ENCODE measurements around the gene PARVA.

The PARVA gene

DNA sequence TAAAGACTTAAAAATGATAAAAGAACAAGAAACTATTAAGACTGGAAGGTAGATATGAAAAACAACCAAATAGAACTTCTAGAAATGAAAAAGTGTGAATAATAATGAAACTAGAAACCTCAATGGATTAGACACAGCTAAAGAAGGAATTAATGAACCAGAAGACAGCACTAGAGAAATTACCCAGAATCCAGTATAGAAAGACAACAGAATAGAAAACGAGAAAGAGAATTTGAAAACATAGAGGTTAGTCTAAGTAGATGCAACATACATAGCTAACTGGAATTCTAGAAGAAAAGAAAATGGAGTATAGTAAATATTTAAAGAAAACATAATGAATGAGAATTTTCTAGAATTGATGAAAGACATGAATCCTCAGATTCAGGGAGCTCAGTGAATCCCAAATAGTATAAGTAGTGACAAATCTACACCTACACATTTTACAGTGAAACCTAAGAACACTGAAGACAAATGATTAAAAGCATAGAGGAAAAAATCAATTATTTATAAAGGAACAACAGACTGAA lies 111.9 kb downstream of the PARVA start:
- no peak overlapping the region for H3K4me3 ChIP-seq (ENCODE audit: low read depth, low read length)
- TF ChIP-seq, protein P1, sequence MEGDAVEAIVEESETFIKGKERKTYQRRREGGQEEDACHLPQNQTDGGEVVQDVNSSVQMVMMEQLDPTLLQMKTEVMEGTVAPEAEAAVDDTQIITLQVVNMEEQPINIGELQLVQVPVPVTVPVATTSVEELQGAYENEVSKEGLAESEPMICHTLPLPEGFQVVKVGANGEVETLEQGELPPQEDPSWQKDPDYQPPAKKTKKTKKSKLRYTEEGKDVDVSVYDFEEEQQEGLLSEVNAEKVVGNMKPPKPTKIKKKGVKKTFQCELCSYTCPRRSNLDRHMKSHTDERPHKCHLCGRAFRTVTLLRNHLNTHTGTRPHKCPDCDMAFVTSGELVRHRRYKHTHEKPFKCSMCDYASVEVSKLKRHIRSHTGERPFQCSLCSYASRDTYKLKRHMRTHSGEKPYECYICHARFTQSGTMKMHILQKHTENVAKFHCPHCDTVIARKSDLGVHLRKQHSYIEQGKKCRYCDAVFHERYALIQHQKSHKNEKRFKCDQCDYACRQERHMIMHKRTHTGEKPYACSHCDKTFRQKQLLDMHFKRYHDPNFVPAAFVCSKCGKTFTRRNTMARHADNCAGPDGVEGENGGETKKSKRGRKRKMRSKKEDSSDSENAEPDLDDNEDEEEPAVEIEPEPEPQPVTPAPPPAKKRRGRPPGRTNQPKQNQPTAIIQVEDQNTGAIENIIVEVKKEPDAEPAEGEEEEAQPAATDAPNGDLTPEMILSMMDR (IDR thresholded peaks at IDR 0.05; ENCODE audit: low read depth, low read length): no peak

DNA sequence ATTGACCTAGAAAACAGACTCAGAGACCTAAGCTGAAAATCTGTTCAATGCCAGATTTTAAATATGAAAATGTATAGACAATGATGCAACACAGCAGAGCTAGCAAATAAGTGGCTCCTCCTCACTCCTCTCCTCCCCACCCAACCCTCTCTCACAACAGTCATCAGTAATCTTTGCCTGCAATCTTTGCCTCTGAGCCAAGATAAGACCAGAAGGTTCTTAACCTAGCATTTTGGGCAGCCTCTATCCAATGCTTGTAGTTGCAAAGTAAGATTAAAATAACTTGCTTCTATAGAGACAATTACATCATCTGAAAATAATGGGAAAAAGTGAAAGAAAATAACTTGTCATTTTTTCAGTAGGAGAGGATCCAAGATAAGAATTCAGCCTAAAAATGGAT lies 117.3 kb downstream of the PARVA start:
- H3K4me3 ChIP-seq (ENCODE audit: low read depth, low read length): no peak overlapping the region
- TF ChIP-seq, protein P1 (IDR thresholded peaks at IDR 0.05; ENCODE audit: low read depth, low read length): no peak

DNA sequence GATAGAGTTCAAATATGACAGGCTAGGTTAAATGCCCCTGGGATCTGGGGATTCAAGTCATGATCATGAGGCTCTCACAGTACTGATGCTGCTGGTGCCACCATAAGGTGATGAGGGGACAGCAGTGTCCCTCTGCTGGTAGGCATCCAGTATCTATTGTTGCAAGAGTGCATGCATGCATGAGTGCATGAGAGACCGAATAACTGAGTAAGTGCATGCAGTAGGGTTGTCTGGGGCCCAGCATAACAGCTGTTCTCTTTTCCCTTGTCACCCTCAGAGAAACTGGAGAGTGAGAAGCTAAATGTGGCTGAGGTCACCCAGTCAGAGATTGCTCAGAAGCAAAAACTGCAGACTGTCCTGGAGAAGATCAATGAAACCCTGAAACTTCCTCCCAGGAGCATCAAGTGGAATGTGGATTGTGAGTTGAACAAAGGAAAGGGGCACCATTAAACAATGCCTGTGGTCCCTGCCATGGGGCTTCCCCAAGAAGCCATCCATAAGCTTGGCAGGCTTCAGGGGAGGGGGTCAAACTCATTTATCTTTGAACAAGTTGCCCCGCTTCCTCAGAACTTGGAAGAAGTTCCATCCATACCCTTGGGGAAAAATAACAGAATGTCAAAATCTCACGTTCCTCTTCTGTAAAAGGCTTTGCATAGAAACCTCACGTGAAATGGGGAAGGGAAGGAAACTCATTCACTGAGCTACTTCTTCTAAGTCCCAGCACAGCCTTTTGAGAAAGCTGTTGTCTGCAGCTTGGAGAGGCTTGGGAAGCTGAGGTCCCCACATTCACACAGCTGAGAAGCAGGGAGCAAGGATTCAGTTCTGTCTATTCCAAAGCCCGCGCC lies 119.0 kb downstream of the PARVA start:
- no peak overlapping the region for H3K4me3 ChIP-seq (ENCODE audit: low read depth, low read length)
- TF ChIP-seq, protein P1 (IDR thresholded peaks at IDR 0.05; ENCODE audit: low read depth, low read length): no peak

GRCh38 chr11:12497431-12497830 lies 120.1 kb downstream of the PARVA start:
- TF ChIP-seq, protein P1 (IDR thresholded peaks at IDR 0.05; ENCODE audit: low read depth, low read length): no peak
- no peak overlapping the region for H3K4me3 ChIP-seq (ENCODE audit: low read depth, low read length)

- no peak overlapping the region for H3K4me3 ChIP-seq (ENCODE audit: low read depth, low read length)
- TF ChIP-seq, protein P1 (IDR thresholded peaks at IDR 0.05; ENCODE audit: low read depth, low read length): no peak
These were observed 121.7 kb downstream of the PARVA start for GRCh38 chr11:12499071-12499470.

GRCh38 chr11:12502046-12502445 lies 124.7 kb downstream of the PARVA start:
- TF ChIP-seq, protein P1 (IDR thresholded peaks at IDR 0.05; ENCODE audit: low read depth, low read length): no peak
- no peak overlapping the region for H3K4me3 ChIP-seq (ENCODE audit: low read depth, low read length)

- TF ChIP-seq, protein P1 (IDR thresholded peaks at IDR 0.05; ENCODE audit: low read depth, low read length): no peak
These were observed 125.7 kb downstream of the PARVA start for GRCh38 chr11:12503039-12503484.

More at GRCh38 chr11:12503039-12503484, 125.7 kb downstream of the PARVA start:
- no peak overlapping the region for H3K4me3 ChIP-seq (ENCODE audit: low read depth, low read length)

Measured in WI38 (cell line).